ENCODE data around the gene GPR137B. TPM values are rescaled to one million over a fixed set of nuclear protein-coding genes. Genes with fewer than 3 reads are reported as not detected.

Gene GPR137B
- total RNA-seq, 2 experiments from 2014 or later = 7.2 to 8.1 TPM

- H3K4me3 Mint-ChIP-seq = no peak overlapping the region
- H3K27me3 Mint-ChIP-seq = no peaks in the 10 kb centered on the region
- DNase-seq = no peak
- no peak overlapping the region for H3K27ac Mint-ChIP-seq
- peaks cover 4% of the 10 kb centered on the region for H3K36me3 Mint-ChIP-seq (ENCODE audit: low read depth)
- POLR2A ChIA-PET = no interaction called here
- no peak for ATAC-seq
- no peak for TF ChIP-seq CTCF (IDR thresholded peaks at IDR 0.05)
- H3K4me1 Mint-ChIP-seq (ENCODE audit: low read depth) = peaks cover 13% of the 10 kb centered on the region
- CTCF ChIA-PET = no interaction called here
- intact Hi-C loops (cut with micrococcal nuclease) = no loop called here
- H3K9me3 Mint-ChIP-seq = no peaks in the 10 kb centered on the region
Observed at GRCh38 chr1:236150311-236150955, 8.1 kb downstream of the GPR137B start.

- intact Hi-C loops (cut with micrococcal nuclease) = no loop called here
- POLR2A ChIA-PET = no interaction called here
- no peak for DNase-seq
- Mint-ChIP-seq H3K4me3 (no peak overlapping the region), H3K9me3 (no peaks in the 10 kb centered on the region), H3K27me3 (no peaks in the 10 kb centered on the region), H3K36me3 (ENCODE audit: low read depth) (peaks cover 3% of the 10 kb centered on the region), H3K4me1 (ENCODE audit: low read depth) (peaks cover 14% of the 10 kb centered on the region), H3K27ac (no peak overlapping the region)
- TF ChIP-seq CTCF (IDR thresholded peaks at IDR 0.05) = no peak
- no peak for ATAC-seq
- CTCF ChIA-PET = no interaction called here
Observed at GRCh38 chr1:236150986-236151385, 8.6 kb downstream of the GPR137B start.

GRCh38 chr1:236151739-236152424 lies 9.5 kb downstream of the GPR137B start:
- peaks cover 17% of the 10 kb centered on the region for H3K4me1 Mint-ChIP-seq (ENCODE audit: low read depth)
- no peak overlapping the region for H3K27ac Mint-ChIP-seq
- ChIA-PET CTCF (no interaction called here), POLR2A (no interaction called here)
- DNase-seq (no peak), ATAC-seq (no peak)
- no peaks in the 10 kb centered on the region for H3K36me3 Mint-ChIP-seq (ENCODE audit: low read depth)
- no peaks in the 10 kb centered on the region for H3K27me3 Mint-ChIP-seq
- no peaks in the 10 kb centered on the region for H3K9me3 Mint-ChIP-seq
- intact Hi-C loops (cut with micrococcal nuclease) = no loop called here
- no peak overlapping the region for H3K4me3 Mint-ChIP-seq
- no peak for TF ChIP-seq CTCF (IDR thresholded peaks at IDR 0.05)

- no peak for ATAC-seq
- intact Hi-C loops (cut with micrococcal nuclease) = no loop called here
- Mint-ChIP-seq H3K4me1 (ENCODE audit: low read depth) (peaks cover 26% of the 10 kb centered on the region), H3K27me3 (no peaks in the 10 kb centered on the region), H3K27ac (no peak overlapping the region), H3K4me3 (no peak overlapping the region), H3K36me3 (ENCODE audit: low read depth) (no peaks in the 10 kb centered on the region), H3K9me3 (no peaks in the 10 kb centered on the region)
- POLR2A ChIA-PET = no interaction called here
- DNase-seq = no peak
- TF ChIP-seq CTCF (IDR thresholded peaks at IDR 0.05) = no peak
- CTCF ChIA-PET = no interaction called here
Observed at GRCh38 chr1:236154126-236154525, 11.8 kb downstream of the GPR137B start.

GRCh38 chr1:236154671-236155398 lies 12.5 kb downstream of the GPR137B start:
- intact Hi-C loops (cut with micrococcal nuclease) = no loop called here
- no peak for TF ChIP-seq CTCF (IDR thresholded peaks at IDR 0.05)
- H3K27me3 Mint-ChIP-seq = no peaks in the 10 kb centered on the region
- ATAC-seq = no peak
- H3K4me3 Mint-ChIP-seq = no peak overlapping the region
- ChIA-PET CTCF (interaction anchor here (1.4 kb wide), 1 partner anchor 14 kb away, joined by 3 read pairs; no protein-coding TSS in a partner anchor), POLR2A (interaction anchor here (0.6 to 1.4 kb wide), 3 partner anchors 8 to 191 kb away, joined by 3 to 4 read pairs (median 4); no protein-coding TSS in a partner anchor)
- no peak overlapping the region for H3K27ac Mint-ChIP-seq
- DNase-seq = no peak
- no peaks in the 10 kb centered on the region for H3K36me3 Mint-ChIP-seq (ENCODE audit: low read depth)
- peaks cover 24% of the 10 kb centered on the region for H3K4me1 Mint-ChIP-seq (ENCODE audit: low read depth)
- no peaks in the 10 kb centered on the region for H3K9me3 Mint-ChIP-seq

Measured in activated CD8-positive, alpha-beta T cell treated with anti-CD3 and anti-CD28 coated beads for 36 hours (primary cell).